ENCODE data around the gene ZNF77.
"Not testable (repeated sequence)": the region's sequence is repeated elsewhere in the genome, so short reads cannot be mapped to it uniquely, and the experiment has no call there.

- not testable (repeated sequence) for TF ChIP-seq POLR2A, CTCF (IDR thresholded peaks at IDR 0.05)
These were observed 18.9 kb upstream of the ZNF77 start for GRCh38 chr19:2963631-2964030.

All from thyroid gland (tissue), 4 donors.